GM18508 (cell line): ENCODE data around the gene AGR2.
"Not testable (repeated sequence)": the region's sequence is repeated elsewhere in the genome, so short reads cannot be mapped to it uniquely, and the experiment has no call there.

Source experiments
- ATAC-seq: cut with Tn5 transposase; IDR thresholded peaks from one replicate; pipeline ENCODE4 v1.9.1; 2021; ENCODE audit warnings: moderate number of reproducible peaks; ENCODE audit not compliant: insufficient read depth, unreplicated experiment

Gene AGR2

DNA sequence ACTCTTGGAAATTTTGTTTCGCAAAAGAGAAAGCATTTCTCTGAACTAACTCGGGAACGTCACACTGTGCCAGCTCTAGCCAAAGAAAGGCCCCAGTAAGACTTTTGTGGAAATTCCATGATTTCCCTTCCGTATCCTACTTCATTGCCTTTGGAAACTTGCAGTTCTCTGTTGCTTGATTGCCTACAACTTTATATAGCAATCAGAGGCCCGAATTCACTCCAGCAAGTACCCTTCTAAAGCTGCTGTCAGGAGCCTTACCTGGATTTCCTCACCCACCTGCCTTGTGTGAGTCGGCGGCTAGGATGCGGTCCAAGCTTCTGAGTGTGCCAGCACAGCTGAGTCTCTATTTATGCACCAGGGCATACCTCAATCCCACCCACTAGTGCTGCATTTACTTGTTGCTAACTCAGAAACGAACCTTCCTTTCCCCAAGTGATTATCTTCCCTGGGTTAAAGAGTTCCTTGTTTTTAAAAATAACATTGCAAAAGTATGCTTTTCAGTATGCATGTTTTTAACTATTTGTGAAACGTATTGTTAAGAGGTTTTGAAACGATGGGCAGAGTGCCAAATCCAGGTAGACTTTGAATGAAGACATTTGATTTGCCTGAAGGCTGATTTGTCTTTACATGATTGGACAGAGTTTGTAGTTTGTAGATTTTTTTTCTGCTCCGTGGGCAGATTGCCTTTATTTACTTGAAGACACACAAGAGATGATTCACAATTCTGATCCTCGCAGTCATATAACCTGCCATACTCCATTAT lies at the start of gene AGR2:
TSS of gene AGR2 (minus strand) at position 326 of the 766 bp plus-strand sequence. CDS start 3,203 bp downstream, outside the sequence.
- ATAC-seq: no peak

DNA sequence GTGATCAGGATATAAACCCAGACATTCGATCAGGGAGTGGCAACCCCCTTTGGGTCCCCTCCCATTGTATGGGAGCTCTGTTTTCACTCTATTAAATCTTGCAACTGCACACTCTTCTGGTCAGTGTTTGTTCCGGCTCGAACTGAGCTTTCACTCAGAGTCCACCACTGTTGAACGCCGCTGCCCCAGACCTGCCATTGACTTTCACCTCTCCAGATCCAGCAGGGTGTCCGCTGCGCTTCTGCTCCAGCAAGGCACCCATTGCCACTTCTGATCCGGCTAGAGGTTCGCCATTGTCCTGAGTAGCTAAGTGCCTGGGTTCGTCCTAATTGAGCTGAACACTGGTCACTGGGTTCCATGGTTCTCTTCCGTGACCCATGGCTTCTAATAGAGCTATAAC lies 48.4 kb upstream of the AGR2 start:
- ATAC-seq: not testable (repeated sequence)

DNA sequence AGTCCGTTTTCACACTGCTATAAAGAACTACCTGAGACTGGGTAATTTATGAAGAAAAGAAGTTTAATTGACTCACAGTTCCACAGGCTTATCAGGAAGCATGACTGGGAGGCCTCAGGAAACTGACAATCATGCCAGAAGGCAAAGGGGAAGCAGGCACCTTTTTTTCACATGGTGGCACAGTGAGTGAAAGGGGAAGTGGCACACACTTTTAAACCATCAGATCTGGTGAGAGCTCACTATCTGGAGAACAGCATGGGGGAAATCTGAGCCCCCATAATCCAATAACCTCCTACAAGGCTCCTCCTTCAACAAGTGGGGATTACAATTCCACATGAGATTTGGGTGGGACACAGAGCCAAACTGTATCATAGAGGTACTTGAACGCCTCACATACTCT lies 47.0 kb upstream of the AGR2 start:
- ATAC-seq: no peak

DNA sequence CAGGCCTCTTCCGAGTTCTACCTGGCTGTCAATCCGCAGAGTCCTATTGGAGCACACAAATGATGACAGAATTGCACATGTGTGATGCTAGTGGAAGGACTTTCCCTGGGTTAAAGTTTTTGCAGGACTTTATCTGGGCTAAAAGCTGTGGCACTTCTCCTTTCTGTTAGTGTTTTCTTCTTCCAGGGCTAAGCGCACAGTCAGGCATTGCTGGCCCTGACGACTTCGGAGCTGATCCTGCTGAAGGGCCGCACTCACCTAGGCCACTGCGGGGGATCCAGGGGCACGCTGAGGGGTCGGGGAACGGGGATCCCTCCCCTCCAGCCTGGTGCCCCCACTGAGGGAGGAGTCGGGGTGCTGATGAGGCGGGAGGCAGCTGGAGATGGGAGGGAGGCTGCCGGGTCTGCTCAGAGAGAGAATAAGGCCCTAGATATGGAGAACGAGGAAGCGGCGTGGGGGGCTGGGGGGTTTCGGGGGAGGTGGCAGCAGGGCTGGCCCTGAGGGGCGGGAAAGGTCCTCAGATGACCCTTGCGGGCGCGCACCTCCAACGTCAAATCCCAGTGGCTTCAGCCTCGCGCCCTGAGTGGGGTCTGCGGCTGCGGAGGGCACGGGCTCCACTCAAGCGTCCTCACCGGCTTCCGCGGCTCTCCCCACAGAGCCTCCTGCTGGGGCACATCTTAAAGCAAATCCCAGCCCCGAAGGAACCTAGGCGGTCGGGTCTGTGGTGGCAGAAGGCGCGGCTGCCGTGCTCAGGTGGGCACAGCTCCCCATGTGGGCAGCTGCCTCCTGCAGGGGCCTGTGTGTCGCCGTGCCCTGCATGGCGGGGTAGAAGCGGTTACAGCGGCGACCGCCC lies 46.0 kb upstream of the AGR2 start:
- no peak for ATAC-seq

DNA sequence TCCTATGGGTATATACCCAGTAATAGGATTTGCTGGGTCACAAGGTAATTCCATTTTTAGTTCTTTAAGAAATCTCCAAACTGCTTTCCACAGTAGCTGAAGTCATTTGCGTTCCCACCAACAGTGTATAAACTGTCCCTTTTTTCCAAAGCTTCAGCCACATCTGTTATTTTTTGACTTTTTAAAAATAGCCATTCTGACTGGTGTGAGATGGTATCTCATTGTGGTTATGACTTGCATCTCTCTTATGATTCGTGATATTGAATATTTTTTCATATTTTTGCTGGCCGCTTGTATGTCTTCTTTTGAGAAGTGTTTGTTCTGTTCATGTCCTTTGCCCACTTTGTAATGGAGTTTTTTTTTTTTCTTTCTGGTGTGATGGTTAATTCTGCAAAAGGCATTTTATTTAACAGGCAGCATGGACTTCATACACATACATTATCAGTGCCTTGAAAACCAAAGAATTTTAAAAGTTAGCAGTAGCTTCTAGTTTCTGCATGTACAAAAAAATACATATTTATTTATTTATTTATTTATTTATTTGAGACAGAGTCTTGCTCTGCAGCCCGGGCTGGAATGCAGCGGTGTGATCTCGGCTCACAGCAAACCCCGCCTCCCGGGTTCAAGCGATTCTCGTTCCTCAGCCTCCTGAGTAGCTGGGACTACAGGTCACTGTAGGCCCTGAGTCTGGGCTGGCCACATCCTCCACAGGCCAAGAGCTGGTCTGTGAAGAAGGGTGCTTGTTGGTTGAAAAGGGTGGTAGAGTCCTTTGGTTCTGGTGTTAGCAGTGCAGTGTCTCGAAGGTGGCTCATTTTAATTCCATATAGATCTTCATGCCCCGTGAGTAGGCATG lies 44.7 kb upstream of the AGR2 start:
- ATAC-seq: no peak

DNA sequence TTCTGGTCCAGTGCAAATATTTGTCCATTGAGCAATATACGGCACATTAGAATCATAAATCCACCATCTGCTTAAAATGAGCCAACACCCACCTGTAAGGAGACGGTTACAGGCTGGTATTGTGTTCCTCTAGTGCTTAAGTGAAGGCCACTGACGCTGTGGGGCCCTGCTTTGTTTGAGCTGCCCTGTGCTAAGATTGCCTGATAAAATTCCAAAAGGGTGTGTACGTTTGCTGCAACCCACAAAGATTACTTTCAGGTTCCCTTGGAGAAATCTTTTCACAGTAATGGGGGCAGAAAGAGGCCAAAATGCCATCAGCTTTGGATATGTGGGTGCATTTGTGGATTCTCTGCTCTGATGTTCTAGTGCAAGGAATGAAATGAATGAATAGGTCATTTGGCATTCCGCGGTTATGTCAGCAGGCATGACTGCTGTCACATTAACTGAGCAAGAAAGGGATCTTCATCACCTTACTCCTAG lies 42.6 kb upstream of the AGR2 start:
- no peak for ATAC-seq

DNA sequence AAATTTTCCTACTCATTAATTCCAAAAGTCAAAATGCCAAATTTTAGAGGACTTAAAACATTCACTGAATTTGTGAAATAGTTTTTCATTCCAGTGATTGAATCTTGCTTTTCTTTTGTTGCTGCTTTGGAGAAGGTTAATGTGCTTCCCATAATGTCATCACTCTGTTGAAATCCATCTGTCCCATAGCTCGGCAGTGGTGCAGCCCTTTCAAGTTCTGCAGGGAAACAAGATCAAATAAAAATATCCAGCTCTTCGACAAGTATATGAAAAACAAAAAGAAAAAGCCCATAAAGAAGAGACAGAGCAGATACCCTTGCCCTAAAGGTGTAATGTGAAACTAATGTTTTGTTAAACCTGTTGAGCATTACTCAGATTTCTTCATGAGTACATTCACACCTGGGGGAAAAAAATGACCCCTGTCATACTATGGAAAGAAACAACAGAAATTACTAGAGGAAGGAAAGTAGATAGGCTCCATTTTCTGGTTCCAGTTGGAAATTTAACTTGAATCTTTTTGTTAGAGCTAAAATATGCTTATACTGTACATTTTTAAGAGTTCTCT lies 41.9 kb upstream of the AGR2 start:
- ATAC-seq: no peak

DNA sequence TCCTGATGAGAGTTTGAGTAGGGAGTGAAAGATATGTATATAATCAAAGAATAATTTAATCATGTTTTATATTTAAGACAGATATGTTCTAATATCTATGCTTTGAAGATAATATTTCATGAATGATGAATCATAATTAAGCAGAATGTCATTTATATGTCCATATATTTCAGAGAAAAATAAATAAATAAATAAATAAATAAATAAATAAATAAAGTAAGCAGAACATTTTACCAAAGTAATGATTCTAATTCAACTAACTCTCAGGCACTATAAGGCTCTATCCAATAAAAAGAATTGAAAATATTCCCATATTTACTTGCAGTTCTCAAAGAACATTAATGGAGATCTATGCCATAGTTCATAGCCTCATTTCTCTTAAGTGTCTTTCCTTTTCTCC lies 40.9 kb upstream of the AGR2 start:
- ATAC-seq: no peak

DNA sequence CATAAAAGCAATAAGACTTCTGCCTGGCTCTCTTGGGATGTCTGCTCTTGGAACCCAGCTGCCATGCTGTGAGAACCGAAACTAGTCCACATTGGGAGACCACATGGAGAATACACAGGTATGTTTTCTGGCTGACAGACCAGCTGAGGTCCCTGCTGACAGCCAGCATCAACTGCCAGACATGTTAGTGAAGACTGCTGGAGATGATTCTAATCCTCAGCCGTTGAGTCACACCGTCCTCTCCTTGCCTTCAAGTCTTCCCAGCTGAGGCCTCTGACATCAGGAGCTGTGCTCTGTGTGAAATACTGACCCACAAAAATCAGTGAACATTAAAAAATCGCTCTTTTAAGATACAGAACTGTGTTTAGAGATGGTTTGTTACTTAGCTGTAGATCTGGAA lies 36.9 kb upstream of the AGR2 start:
- no peak for ATAC-seq

DNA sequence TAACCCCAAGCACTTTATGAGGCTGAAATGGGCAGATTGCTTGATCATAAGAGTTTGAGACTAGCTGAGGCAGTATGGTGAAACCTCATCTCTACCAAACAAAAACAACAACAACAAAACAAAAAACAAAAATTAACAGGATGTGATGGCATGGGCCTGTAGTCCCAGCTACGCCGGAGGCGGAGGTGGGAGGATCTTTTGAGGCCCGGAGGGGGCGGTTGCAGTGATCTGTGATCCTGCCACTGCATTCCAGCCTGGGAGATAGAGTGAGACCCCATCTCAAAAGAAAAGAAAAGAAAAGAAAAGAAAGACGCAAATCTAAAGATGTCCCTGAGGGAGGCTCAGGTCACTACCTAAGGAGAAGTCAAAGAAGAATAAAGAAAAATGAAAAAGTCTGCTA lies 35.3 kb upstream of the AGR2 start:
- ATAC-seq: no peak

DNA sequence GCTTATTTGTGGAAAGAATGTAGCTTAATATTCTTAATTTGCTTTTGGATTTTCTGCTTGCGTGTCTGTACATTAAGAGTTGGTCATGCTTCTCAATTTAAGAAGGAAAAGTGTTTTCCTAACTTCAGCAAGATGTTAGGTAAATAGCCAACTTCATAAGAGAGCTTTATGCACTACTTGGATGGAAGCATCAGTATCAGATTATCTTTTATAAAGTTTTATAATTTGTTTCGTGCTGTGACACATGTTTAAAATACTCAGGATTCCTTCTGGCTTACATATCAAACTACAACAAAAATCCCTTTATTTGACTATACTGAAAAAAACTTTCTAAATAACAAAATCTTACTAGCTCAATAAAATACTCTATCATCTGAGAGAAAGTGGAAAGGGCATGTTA lies 34.8 kb upstream of the AGR2 start:
- no peak for ATAC-seq

DNA sequence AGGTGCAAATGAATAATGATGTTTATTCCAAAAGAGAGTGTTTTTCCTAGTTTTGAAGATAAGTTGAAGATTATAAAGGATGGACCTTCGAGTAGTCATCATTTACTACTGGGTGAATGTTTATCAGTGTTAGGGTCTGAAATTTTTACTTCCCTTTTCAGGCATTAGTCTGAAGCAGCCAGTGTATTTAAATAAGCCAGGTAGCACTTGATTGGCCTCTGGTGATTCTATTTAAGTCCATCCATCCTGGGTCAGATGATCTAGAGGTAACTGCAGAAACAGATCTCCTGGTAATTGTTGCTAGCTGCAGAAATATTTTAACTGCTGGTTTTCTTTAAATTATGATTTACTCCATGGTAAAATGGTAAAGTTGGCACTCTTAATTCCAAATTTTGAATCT lies 34.1 kb upstream of the AGR2 start:
- no peak for ATAC-seq

DNA sequence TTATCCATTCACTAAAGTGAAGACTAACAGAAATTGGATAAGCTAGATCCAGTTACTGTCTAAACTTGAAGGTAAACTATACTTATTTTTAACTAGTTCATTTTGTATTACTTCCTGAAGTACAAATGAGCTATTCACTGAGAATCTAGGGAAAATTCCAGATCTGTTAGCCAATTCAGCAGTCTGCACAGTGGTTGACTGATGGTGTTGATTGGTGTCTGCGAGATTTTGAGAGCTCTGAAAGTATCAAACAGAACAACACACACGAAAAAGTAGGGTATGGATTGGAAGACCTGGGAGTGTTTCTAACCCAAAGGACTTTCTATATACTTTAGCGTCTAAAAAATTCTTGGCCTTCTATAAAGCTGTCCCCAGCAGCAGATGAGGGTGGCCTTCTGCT lies 33.6 kb upstream of the AGR2 start:
- no peak for ATAC-seq

DNA sequence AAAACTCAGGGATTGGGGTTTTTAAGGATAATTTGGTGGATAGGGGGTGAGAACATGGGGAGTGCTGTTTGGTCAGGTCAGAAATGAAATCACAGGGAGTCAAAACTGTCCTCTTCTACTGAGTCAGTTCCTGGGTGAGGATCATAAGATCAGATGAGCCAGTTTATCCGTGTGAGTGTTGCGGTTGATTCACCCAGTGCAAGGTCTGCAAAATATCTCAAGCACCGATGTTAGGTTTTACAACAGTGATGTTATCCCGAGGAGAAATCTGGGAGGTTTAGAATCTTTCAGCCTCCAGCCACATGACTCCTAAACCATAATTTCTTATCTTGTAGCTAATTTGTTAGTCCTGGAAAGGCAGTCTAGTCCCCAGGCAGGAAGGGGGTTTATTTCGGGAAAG lies 31.7 kb upstream of the AGR2 start:
- ATAC-seq: no peak

DNA sequence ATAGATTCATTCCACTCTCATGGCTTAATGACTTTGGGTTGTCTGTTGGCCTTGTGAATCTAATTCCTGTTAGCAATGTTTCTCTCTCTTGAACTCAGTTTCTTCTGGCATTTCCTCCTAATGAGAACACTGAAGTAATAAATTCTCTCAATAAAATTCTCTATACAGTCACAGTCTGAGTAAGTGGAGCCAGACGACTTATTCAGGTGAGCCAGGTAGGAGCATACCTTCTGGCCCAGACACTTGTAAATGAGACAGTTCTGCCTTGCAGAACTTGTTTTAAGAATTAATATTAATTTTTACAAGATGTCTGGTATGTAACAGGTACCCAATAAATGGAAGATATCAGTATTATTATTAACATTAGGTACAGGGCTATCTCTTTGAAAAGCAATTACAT lies 28.6 kb upstream of the AGR2 start:
- no peak for ATAC-seq

DNA sequence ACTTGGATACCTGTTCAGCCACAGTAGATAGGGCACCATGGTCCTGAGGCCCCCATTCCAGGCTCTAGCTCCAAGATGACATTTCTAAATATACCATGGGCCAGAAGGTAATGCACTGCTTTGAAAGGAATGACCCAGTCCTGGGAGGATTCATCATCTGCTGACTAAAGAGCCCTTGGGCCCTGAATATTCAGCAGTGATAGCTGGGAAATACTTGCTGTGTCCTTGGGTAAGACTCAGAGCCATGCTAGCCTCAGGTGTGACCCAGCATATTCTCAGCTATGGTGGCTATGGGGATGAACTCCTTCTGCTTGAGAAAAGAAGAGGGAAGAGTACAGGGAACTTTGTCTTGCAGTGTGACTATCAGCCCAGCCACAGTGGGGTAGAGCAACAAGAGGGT lies 21.3 kb upstream of the AGR2 start:
- ATAC-seq: no peak

DNA sequence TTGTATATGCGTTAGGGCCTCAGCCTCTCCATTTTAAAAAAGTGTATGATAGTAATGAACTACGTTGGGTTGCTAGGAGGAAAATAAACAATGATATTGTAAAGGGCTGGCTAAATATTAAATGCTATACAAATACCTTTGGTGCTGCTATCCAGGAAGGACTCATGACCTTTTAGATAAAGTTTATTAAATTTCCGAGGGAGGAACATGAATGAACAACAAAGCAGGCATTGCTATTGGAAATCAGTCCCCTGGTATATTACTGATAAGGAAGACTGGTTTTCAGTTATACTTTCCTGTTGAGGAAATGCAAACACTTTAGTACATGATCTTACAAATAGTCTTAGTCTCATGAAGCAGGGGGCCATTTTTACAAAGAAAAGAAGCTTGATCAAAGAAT lies 17.2 kb upstream of the AGR2 start:
- ATAC-seq: no peak

DNA sequence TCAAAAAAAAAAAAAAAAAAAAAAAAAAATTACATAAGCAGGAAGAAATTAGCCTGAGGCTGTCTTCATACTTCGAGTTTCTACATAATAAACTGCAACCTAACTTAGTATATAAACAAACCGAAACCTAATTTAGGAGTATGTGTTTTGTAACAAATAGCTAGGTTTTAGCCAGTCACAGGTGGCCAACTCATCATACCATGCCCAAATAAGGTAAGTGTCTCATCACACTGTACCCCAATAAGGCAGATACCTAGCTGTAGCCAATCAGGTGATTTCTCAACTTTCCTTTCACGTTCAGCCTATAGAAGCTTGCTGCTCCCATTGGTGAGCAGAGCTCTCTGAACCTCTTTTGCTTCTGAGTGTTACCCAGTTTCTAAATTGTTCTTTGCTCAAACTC lies 13.9 kb upstream of the AGR2 start:
- no peak for ATAC-seq

DNA sequence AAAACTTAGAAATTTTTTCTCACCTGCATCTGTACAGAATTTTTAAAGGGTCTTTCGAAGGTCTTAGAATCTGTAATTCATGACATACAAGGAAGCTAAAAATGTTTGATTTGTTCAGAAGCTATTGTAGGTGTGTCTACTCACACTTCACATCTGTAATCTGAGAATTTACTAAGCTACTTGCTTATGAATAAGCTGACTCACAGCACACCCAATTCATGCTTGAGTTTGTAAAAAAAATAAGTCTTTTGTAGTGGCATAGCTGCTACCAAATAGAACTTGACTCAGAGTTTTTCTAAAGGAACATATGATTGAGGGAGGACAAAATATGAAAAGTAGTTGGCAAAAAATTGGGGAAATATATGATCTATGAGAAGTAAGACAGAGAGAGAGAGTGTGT lies 12.7 kb upstream of the AGR2 start:
- ATAC-seq: no peak

DNA sequence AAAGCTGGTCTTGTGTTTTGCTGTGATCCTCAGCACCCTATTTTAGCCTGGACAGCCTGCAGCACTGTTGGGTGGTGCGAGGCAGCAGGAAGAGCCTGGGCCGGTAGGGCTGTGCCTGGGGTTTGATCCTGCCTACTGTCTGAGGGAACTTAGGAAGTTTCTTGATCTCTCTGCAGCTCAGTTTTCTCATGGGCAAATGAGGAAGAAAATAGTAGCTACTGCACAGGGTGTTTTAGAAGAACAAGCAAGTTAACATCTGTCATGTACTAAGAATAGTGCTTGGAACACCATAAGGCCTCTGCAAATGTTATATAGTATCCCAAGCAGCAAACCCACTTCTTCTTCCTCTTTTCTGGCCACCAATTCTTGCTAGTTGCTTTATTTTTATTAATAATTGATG lies 12.0 kb upstream of the AGR2 start:
- no peak for ATAC-seq
